Activated CD4-positive, alpha-beta T cell treated with anti-CD3 and anti-CD28 coated beads, Interleukin-2, Interleukin-6, amounts not matched to agents 100 ng/mL and 50 ng/mL, durations not matched to agents 16 hours and 8 hours (primary cell): ENCODE data around the gene TMX4.

ENCODE experiments used
- DNase-seq: peaks from one replicate; pipeline ENCODE4 v3.0.0-alpha.2; 2020

Gene TMX4

GRCh38 chr20:8012724-8013123 is 6.8 kb downstream of the TMX4 start:
- DNase-seq, result no peak

DNA sequence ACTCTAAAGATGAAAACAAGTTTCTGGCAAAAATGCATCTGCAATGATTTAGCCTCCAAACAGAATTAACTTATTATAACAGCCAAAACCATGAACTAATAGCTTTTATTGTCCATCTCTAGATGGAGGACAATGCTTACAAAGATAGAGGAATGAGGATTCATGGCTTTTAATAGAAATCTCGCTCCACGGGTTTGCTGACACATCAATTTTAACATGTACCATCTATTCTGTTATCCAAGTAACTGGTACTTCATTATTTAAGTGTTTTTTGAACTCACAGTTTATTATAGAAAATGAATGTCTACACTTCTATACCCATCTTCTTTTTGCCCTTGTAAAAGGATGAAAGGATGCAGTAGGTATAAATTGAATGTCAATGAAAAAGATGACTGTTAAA is 10.8 kb downstream of the TMX4 start:
- no peak for DNase-seq

DNA sequence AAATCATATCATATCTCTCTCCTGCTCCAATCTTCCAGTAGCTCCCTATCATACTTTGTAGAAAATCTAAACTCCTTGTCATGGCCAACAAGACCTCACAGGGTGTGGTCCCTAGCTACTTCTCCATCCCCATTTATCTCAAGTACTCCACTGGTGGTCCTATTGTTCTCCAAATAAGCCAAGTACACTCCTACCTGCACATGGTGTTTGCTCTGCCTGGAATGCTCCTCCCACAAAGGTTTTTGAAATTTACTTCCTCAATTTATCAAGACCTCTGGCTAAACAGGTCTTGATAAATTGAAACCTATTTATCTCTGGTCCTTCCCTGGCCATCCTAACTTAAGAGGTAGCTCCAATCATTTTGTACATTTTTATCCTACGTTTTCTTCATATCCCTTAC is 12.1 kb downstream of the TMX4 start:
- DNase-seq, result no peak

DNA sequence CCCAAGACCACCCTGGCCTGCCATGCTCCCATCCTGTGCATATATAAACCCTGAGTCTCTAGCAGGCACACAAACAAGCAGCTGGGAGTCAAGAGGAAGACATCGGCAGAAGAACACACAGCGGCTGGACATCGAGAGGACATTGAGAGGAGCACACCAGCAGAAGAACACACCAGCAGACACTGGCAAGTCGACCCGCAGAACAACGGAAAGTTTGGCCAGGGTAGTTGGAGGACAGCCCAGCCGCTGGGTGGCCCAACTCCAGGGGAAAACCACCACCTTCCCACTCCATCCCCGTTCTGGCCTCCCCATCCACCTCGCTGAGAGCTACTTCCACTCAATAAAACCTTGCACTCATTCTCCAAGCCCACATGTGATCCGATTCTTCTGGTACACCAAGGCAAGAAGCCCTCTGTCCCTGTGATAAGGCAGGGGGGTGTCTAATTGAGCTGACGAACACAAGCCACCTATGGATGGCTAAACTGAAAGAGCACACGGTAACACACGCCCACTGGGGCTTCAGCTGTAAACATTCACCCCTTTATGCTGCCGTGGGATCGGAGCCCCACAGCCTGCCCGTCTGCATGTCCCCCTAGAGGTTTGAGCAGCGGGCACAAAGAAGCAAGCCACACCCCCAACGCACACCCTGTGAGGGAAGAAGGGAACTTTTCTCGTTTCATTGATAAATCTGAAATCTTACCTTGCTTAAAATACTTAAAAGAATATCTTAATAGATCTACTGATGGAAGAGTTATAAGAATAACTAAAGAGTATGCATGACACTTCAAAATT is 13.8 kb downstream of the TMX4 start:
- no peak for DNase-seq

- DNase-seq, result no peak
Measured at GRCh38 chr20:8005033-8005432, 14.5 kb downstream of the TMX4 start.

DNA sequence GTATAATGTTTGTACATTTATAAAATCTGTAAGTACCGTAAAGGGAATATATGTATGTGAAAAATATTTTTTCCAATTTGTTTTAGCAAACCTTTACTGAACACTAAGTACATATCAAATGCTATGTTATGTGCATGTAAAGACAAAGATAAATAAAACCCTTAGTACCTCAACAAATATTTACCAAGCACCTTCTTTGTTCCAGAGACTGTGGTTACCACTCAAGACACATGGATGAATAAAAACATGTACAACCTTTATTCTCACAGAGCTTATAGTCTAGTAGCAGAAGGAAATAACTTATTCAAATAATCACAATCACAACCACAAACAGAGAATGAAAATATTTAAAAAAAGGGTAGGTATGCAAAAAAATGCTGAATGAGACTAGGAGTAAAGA is 17.5 kb downstream of the TMX4 start:
- no peak for DNase-seq

DNA sequence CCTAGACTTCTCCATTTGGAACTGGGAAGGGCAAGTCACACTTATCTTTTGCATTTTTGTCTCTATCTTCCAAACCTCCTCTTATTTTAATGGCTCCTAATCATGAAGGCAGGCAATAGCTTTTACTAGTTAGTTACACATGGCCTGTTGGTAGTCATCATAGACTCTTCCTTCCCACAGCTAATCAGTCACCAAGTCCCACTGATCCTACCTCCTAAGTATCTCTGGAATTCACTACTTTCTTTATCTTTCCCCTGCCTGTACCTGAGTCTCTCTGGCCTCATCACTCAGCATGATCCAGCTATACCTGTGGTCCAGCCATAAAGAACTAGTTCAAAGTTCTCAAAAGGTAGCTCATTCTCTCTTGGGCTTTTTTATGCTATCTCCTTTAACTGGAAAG is 18.8 kb downstream of the TMX4 start:
- DNase-seq, result no peak

GRCh38 chr20:7996898-7997297 is 22.7 kb downstream of the TMX4 start:
- peak; percentile 10 for DNase-seq

DNA sequence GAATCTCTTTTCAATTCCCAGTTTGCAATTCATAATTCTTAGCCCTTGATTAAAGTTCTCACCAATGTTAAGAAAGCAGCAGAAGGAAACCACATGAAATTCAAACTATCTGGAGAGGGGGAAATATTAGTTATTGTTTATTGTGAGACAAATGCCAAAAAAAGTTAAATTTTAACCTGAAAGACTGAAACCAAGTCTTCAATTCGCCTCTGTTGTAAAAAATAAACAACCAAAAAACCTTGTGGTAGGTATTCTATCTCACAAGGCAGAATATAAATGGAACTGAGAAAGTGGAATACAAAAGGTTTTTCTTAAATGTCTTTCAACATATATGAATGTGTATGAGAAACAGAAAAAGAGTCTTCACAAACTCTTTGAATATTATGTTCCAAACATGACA is 24.8 kb downstream of the TMX4 start:
- DNase-seq, result no peak

DNA sequence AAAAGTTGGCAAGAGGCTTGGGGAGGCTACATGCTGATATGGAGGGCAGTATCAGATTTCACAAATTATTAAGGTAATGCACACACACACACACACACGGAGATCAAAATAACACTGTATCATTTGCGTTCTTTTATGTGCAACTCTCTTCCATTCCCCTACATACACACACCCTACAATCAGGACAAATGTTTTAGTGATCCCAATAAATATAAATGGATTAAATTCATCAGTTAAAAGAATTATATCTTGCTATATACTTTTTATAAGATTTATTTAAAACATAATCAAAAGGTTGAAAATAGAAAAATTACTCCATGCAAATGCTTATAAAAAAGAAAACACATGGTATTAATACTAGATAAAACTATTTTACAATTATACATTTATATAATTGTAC is 25.9 kb downstream of the TMX4 start:
- DNase-seq, result no peak

DNA sequence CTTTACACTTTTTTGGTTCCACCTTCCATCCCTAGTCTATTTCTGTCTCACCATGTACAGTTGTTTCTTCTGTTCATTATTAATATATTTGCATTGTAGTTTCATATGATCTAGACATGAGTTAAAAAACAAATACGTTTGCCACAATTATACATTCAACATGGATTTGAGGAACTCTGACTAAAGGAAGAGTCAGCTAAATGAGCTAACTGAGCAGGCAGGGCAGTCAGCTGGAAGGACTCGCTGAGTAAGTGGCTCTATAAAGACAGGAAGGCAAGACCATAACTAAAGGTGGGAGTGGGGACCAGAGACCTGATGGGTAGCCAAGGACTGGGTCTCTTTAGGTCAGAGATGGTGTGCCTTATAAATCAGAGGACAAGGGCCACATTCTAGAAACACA is 26.3 kb downstream of the TMX4 start:
- no peak for DNase-seq

GRCh38 chr20:7990385-7990784 is 29.2 kb downstream of the TMX4 start:
- DNase-seq, result no peak

DNA sequence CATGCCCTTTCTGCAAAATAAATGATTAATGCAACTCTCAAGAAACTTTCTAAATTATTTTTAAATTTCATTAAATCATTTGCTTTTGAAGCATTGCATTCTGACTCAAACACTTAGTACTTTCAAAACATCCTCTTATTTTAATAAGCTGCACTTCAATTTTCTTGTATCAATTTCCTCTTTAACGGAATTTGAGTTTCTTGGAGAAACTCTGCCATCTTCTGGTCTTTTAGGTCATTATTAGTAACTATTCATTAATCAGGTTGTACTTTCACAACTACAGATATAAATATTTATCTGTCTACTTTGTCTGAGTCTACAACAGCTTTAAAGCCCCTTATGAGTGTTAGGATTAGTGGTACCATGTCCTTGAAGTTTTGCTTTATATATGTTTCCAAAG is 30.2 kb downstream of the TMX4 start:
- DNase-seq, result no peak

- no peak for DNase-seq
Measured at GRCh38 chr20:7985916-7986315, 33.6 kb downstream of the TMX4 start.

GRCh38 chr20:7984192-7984591 is 35.4 kb downstream of the TMX4 start:
- no peak for DNase-seq

GRCh38 chr20:7981374-7981773 is 38.2 kb downstream of the TMX4 start:
- DNase-seq, result no peak

GRCh38 chr20:7980332-7981046 is 39.1 kb downstream of the TMX4 start:
- peak; percentile 49 for DNase-seq

GRCh38 chr20:7977709-7978108 is 41.9 kb downstream of the TMX4 start:
- DNase-seq, result no peak

- DNase-seq, result no peak
Measured at GRCh38 chr20:7975851-7976414, 43.6 kb downstream of the TMX4 start.

GRCh38 chr20:7974785-7975435 is 44.7 kb downstream of the TMX4 start:
- DNase-seq, result no peak

DNA sequence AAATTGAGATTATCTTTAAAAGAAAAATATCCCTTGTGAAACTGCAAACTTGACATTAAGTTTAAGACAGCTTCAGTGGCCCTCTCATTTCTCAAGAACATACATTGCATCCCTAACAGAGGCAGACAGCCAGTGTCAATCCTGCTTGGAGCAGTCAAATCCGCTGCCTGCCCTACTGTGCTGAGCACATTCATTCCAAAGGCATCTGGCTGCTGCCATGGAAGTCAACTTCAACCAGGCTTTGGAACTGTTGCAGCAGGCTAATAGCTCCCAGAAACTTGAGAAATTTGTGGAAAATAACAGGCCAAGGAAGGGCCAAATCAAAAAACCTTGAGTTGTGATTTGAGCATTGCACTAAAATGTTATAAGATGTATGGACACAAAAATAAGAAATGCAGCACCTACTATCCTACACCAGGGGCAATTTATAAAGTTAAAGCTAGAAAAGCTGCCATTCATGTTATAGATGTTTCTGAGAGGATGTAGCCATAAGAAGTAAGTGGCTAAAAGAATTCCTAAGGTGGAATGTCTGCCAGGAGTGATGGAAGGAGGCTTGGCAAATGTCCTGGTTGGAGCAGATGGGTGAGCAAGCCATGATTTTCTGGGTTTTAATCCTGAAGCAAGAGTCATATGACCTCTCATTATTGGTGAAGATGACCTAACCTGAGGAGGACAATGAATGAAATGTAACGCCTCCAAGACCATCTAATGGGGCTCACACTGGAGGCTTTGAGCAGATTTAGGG is 47.9 kb downstream of the TMX4 start:
- no peak for DNase-seq

- DNase-seq, result no peak
Measured at GRCh38 chr20:7967199-7967844, 52.2 kb downstream of the TMX4 start.

GRCh38 chr20:7966176-7966575 is 53.4 kb downstream of the TMX4 start:
- no peak for DNase-seq
